Renal cortical epithelial cell (primary cell): ENCODE data around the gene ORC4. TPM values are rescaled to one million over a fixed set of nuclear protein-coding genes. Genes with fewer than 3 reads are reported as not detected.

Experiments
- DNase-seq: peaks from one replicate; pipeline ENCODE4 v3.0.0-alpha.2; 2011; ENCODE audit warnings: low read depth
- total RNA-seq: library from RNA; depleted of rRNA; stranded (reverse); fragments of >200 nt; gene quantifications from 2 replicates; pipeline ENCODE4 v1.2.3, GENCODE V29; 2014

Gene ORC4
- total RNA-seq, result 118 and 176 TPM in 2 replicates

GRCh38 chr2:148020111-148021058, at the start of gene ORC4:
Gene ORC4 (minus strand): TSS chr2:148020737. CDS start chr2:147975958, 44,779 bp downstream.
- DNase-seq, result peak; percentile 98

- no peak for DNase-seq
Observed at GRCh38 chr2:148067801-148068200, 47.3 kb upstream of the ORC4 start.

- DNase-seq, result no peak
Observed at GRCh38 chr2:148065936-148066335, 45.4 kb upstream of the ORC4 start.

DNA sequence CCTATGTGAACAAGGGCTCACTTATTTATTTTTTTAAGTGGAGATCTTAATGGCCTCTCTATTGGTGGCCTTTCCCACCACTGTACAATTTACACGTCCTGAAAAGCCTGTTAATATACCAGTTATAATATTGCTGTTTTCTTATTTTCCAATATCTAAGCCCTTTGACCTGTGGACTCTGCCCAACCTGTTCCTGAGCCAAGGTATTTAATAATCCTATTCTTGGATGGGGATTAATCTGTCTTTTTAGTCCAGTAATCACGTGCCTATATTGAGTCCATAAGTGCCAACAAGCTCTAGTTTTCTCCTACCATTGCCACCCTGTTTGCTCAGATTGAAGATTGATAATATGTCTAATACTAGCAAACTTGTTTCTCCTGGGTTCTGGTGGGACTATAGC, 43.1 kb upstream of the ORC4 start:
- DNase-seq, result no peak

GRCh38 chr2:148058641-148059040, 38.1 kb upstream of the ORC4 start:
- DNase-seq, result no peak

DNA sequence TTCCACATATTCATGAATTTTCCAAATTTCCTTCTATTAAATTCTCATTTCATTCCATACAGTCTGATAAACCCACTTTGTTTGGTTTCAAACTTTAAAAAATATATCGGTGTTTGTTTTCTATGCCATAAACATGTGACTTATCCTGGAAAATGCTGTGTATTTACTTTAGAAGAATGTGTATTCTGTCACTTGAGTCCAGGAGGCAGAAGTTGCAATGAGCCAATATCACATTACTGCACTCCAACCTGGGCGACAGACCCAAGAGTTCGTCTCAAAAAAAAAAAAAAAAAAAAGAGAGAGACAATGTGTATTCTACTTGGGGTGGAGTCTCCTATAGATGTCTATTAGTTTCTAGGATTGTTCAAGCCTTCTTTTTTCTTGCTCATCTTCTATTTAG, 32.1 kb upstream of the ORC4 start:
- no peak for DNase-seq

- DNase-seq, result no peak
Observed at GRCh38 chr2:148049284-148049683, 28.7 kb upstream of the ORC4 start.

GRCh38 chr2:148048475-148049221, 28.1 kb upstream of the ORC4 start:
- DNase-seq, result peak; percentile 72

DNA sequence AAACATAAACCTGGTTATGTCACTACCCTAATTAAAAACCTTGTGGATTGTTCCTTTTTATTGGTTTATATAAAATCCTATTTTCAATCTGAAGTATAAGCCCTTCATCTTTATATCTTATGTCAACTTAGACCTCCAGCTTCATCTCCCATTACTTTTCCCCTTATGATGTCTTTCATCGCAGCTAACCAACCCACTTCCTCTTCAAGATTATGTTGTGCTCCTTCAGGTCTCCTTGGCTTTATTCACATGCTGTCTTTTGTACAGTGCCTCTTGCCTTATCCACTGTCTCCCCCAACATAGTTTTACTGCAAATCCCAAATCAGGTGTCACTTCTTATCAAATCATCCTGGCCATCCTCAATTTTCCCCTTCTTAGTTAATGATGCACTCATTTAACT, 26.3 kb upstream of the ORC4 start:
- DNase-seq, result no peak

- peak; percentile 70 for DNase-seq
Observed at GRCh38 chr2:148044322-148044721, 23.8 kb upstream of the ORC4 start.

- no peak for DNase-seq
Observed at GRCh38 chr2:148042219-148042618, 21.7 kb upstream of the ORC4 start.

DNA sequence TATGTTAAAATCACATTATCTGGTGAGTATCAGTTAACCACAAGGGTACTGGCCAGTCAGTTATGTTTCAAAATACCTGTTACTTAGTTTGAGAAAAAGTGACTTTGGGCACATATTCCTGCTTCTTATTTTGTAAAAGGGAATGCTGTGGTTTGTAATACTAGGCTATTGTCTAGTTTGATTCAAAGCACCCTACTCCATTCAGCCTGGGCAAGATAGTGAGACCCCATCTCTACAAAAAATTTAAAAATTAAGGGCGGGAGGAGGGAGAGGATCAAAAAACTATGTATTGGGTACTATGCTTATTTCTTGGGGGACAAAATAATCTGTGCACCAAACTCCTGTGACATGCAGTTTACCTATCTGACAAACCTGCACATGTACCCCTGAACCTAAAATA, 19.2 kb upstream of the ORC4 start:
- peak; percentile 24 for DNase-seq

DNA sequence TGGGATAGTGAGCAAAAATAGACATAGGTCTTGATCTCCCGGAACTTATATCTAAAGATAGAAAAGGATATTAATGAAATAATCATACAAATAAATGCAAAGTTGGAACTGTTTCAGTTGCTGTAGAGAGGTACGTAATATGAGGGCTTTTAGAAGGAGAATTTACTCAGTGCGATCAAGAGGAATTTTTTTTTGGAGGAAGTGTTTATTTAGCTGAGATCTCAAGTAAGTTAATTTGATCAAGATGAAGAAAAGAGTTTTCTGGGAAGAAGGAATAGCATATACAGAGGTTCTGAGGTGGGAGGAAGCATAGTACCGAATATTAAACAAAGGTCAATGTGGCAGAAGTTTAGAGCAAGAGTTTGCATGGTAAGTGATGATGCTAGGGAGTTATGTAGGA, 11.7 kb upstream of the ORC4 start:
- no peak for DNase-seq

- DNase-seq, result no peak
Observed at GRCh38 chr2:148031152-148031551, 10.6 kb upstream of the ORC4 start.

DNA sequence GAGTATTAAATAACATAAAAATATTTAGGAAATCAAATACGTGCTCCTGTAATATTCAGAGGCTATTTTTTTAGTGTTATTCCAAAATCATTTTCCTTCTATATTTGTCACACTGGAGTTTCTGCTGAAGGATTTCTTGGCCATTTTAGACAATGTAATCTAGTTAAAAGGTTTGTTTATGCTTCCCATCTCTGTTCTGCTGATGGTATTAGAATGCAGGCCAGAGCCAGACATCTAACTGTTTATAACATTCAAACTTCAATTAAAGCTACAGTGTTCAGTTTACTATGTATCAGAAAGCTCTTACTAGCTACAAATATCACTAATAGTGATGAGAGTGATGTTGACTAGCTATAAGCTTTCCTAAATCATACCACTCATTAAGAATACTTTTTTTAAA, 8.2 kb upstream of the ORC4 start:
- no peak for DNase-seq

DNA sequence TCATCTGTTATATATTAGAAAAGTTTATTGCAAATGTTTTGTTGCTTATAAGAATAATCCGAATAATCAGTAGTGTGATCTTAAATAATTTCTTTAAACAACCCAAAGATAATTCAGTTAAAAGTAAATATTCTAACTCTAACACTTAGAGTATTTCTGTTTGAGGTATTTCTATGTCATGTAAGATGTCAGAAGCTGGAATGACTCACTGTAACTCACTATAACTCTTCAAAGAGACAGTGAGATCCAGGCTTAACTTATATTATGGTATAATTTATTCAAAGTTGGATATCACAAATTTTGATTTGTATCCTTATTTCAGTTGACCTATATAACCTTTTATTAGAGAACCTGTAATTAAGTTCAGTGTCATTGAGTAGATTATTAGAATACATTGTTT, 7.3 kb upstream of the ORC4 start:
- DNase-seq, result no peak

DNA sequence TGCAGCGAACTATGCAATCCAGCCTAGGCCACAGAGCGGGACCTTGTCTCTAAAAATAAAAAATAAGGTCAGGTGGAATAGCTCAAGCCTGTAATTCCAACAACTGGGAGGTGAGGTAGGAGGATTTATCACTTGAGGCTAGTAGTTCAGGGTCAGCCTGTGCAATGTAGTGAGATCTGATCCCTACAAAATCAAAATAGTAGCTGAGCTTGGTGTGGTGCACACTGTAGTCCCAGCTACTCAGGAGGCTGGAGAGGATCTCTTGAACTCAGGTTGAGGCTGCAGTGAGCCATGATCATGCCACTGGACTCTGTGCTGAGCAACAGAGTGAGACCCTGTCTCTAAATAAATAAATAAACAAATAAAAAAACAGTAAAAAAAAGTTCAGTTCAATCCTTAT, 6.0 kb upstream of the ORC4 start:
- no peak for DNase-seq

DNA sequence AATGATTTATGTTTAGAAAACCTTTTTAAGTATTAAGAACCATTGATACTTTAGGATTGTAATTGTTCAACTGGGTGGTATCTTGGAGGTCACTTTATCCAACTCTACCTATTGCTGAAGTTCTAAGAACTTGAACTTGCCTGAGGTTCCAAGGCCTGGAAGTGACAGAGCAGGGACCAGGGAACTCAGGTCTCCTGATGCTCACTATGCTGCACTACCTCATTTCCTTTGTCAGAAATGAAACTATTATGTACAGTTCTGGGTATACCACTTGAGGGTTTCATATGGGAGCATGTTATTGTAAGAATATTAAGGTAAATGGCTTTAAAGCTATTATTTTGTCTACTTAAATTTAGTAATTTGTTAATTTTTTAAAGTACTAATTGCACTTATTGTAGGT, 3.3 kb upstream of the ORC4 start:
- no peak for DNase-seq

DNA sequence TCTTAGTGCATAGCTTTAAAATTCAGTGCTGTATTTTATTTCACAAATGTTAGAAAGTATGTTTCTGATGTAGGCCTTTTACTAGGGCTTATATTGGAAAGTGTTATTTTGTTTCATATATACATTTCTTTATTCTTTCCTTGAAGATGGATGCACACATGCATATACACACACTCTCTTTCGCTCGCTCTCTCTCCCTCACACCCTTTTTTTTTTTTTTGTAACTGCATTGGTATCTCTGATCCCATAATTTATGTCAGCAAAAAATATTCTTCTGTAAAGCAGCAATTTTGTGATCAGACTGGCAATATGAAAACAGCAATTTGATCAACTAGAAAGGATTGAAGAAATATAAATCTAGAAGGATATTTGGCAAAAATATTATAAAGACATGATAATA, 2.3 kb upstream of the ORC4 start:
- no peak for DNase-seq

GRCh38 chr2:148022351-148022750, 1.8 kb upstream of the ORC4 start:
- no peak for DNase-seq

DNA sequence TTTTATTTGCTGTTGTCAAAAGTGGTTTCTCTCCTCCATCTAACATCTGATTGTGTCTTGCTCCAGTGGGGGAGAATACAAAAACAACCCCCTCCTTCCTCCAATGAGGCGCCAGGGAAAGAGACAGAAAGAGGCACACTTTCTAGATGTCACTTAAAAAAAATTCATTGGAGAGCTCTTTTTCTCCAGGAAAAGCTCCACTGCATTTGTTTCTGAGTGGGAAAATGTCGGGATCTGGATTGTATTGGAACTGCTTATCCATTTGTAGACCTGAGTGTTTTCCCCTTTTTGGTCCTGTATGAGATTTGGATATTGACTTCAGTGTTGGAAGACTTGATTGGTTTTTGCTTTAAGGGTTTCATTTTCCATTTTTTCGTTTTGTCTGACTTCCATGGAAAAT, 1.3 kb upstream of the ORC4 start:
- no peak for DNase-seq

DNA sequence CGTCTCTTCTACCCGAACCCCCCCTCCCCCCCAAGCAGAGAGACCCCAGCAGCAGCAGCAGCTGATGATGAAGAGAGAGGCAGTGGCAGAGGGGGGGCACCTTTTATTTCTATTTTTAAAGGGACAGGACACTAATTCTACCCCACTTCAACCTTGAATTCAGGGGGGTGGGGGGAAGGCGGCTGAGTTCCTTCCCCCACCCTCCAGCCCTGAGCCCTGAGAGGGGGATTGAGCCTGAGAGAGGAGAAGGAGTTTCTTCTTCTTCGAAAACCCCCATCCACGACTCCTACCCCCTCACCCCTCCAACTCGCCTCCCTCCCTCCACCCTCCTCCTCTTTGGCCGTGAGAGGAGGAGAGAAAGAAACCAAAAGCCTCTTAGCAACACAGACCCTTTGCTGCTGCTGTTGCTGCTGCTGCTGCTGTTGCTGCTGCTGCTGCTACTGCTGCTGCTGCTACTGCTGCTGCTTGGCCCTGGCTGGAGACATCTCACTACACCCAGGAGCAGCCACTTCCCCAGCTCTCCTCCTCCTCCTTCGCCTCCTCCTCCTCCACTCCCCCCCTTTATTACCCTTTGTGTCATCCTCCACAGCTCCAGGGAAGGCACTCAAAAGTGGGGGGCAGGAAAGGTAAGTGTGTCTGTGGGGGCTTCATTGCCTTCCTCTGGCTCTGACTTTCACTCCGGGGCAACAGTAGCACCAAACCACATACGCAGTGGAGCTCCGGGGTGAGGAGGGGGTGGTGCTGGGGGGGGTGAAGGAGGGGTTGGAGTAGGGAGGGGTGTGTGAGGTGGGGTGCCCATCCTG, 723 bp upstream of the ORC4 start, which contains the start of gene MBD5:
Gene MBD5 (plus strand): TSS at position 33 of the 803 bp plus-strand sequence.
- peak; percentile 34 for DNase-seq
